HG02885 (cell line): Measurements from ENCODE around the gene FLT4.

ENCODE experiments used
- ATAC-seq: cut with Tn5 transposase; IDR thresholded peaks from one replicate; pipeline ENCODE4 v1.9.1; 2021; ENCODE audit warnings: mild to moderate bottlenecking; ENCODE audit not compliant: unreplicated experiment, poor library complexity

Gene FLT4

GRCh38 chr5:180555168-180555921 lies 94.1 kb downstream of the FLT4 start:
- ATAC-seq = no peak

GRCh38 chr5:180553530-180553929 lies 95.9 kb downstream of the FLT4 start:
- ATAC-seq = no peak
